HL-60 (cell line): ENCODE measurements around the gene APOA4.

ENCODE experiments used
- DNase-seq, 2 experiments: peaks; one replicate each; pipeline ENCODE4 v3.0.0-alpha.2; 2010 to 2020; ENCODE audit warnings: low read depth in 1 of 2, low spot score in 1 of 2
- H3K27ac ChIP-seq: fragments of 250-450 bp; sonication (Bioruptor Pico); replicated peaks from 2 replicates; pipeline ENCODE4 v1.5.1; 2020; ENCODE audit warnings: mild to moderate bottlenecking, moderate library complexity
- H3K27me3 ChIP-seq: fragments of 250-450 bp; sonication (Bioruptor Pico); 2 replicates; pipeline ENCODE4 v1.5.1; 2021; ENCODE audit warnings: mild to moderate bottlenecking, moderate library complexity; ENCODE audit not compliant: insufficient read depth, poor library complexity, severe bottlenecking
- H3K4me3 ChIP-seq: replicated peaks from 2 replicates; pipeline ENCODE4 v1.5.1; 2011; ENCODE audit warnings: mild to moderate bottlenecking, control low read depth, low read length; ENCODE audit not compliant: insufficient read depth
- CTCF ChIP-seq: IDR thresholded peaks from one replicate; pipeline ENCODE4 v1.5.1; 2011; ENCODE audit warnings: low read length, control low read depth, inconsistent platforms; ENCODE audit not compliant: insufficient read depth
- GABPA ChIP-seq: IDR thresholded peaks from 2 replicates; pipeline ENCODE4 v1.6.1; 2012; ENCODE audit warnings: low read depth
- POLR2AphosphoS5 ChIP-seq: IDR thresholded peaks from 2 replicates; pipeline ENCODE4 v1.6.1; 2012; ENCODE audit warnings: low read depth
- REST ChIP-seq: IDR thresholded peaks from 2 replicates; pipeline ENCODE4 v1.6.1; 2012; ENCODE audit warnings: low read depth; ENCODE audit not compliant: insufficient replicate concordance
- SPI1 ChIP-seq: IDR thresholded peaks from 2 replicates; pipeline ENCODE4 v1.6.1; 2012; ENCODE audit warnings: low read depth, mild to moderate bottlenecking, borderline replicate concordance

Gene APOA4

GRCh38 chr11:116782728-116783127 is 40.4 kb downstream of the APOA4 start:
- TF ChIP-seq REST = no peak
- TF ChIP-seq SPI1 = no peak
- no peak for TF ChIP-seq CTCF
- no peak for TF ChIP-seq GABPA
- no peak for TF ChIP-seq POLR2AphosphoS5
- H3K27me3 ChIP-seq = no peaks in the 10 kb centered on the region
- DNase-seq = no peak
- no peak overlapping the region for H3K27ac ChIP-seq
- no peak overlapping the region for H3K4me3 ChIP-seq

GRCh38 chr11:116778556-116778955 is 44.5 kb downstream of the APOA4 start:
- DNase-seq = no peak

GRCh38 chr11:116777056-116777455 is 46.0 kb downstream of the APOA4 start:
- DNase-seq = peak in 1 of 2 experiments; percentile 19
- Histone ChIP-seq H3K27ac (no peak overlapping the region), H3K4me3 (no peak overlapping the region), H3K27me3 (no peaks in the 10 kb centered on the region)
- no peak for TF ChIP-seq REST
- no peak for TF ChIP-seq GABPA
- no peak for TF ChIP-seq SPI1
- no peak for TF ChIP-seq CTCF
- no peak for TF ChIP-seq POLR2AphosphoS5

More at GRCh38 chr11:116778556-116778955, 44.5 kb downstream of the APOA4 start:
- H3K27ac ChIP-seq = no peak overlapping the region
- TF ChIP-seq GABPA (no peak), REST (no peak), POLR2AphosphoS5 (no peak), CTCF (no peak), SPI1 (no peak)
- no peaks in the 10 kb centered on the region for H3K27me3 ChIP-seq
- no peak overlapping the region for H3K4me3 ChIP-seq
